H1 (cell line): ENCODE measurements around the gene SULT2B1. TPM values are rescaled to one million over a fixed set of nuclear protein-coding genes. Genes with fewer than 3 reads are reported as not detected.

Source experiments
- CREB1 ChIP-seq: IDR thresholded peaks from 2 replicates; pipeline ENCODE4 v1.6.1; 2012; ENCODE audit warnings: inconsistent platforms
- EGR1 ChIP-seq: IDR thresholded peaks from 2 replicates; pipeline ENCODE4 v1.6.1; 2011; ENCODE audit warnings: low read depth, low read length, borderline replicate concordance
- GTF2F1 ChIP-seq: IDR thresholded peaks from 2 replicates; pipeline ENCODE4 v1.6.1; 2012; ENCODE audit warnings: low read depth, low read length, improper control_type of control experiment, borderline replicate concordance
- POLR2A ChIP-seq, 2 experiments: IDR thresholded peaks; 1 replicate in 1 of 2; 2 replicates in 1 of 2; pipeline ENCODE4 v1.6.1; 2011; ENCODE audit warnings: low read depth in 2 of 2, low read length in 2 of 2, mild to moderate bottlenecking in 2 of 2; ENCODE audit errors: control extremely low read depth in 1 of 2
- SIN3A ChIP-seq, 2 experiments: IDR thresholded peaks in 1 of 2; conservative IDR thresholded peaks in 1 of 2; 2 replicates each; pipeline ENCODE4 v1.6.1; 2011 to 2012; ENCODE audit warnings: low read length in 2 of 2, improper control_type of control experiment in 1 of 2, low read depth in 1 of 2, mild to moderate bottlenecking in 1 of 2
- TCF12 ChIP-seq: IDR thresholded peaks from 2 replicates; pipeline ENCODE4 v1.6.1; 2011; ENCODE audit warnings: low read depth, mild to moderate bottlenecking, low read length
- polyA plus RNA-seq, 7 experiments: library from polyadenylated mRNA; depleted of rRNA in 3 of 7; stranded (reverse) in 5 of 7; unstranded in 2 of 7; fragments of >200 nt in 5 of 7; fragments of 200-250 nt in 2 of 7; gene quantifications; 1 replicate in 5 of 7; 2 replicates in 1 of 7; 4 replicates in 1 of 7; pipeline versions ENCODE4 v1.2.1 to v1.2.3, GENCODE V29; 2011 to 2013; ENCODE audit warnings: missing spikeins in 2 of 7, mixed read lengths in 2 of 7
- total RNA-seq: library from RNA; stranded (reverse); fragmentation: NEBNext Ultra II Directional; extraction: Animal tissue kit (Norgen Biotek cat#: 25700); gene quantifications from 2 replicates; pipeline ENCODE4 v1.2.1, GENCODE V29; 2021
- TF ChIP-seq, protein P1 (sequence below): fragments of 300-600 bp; sonication (generic); IDR thresholded peaks from 2 replicates; pipeline ENCODE4 v1.7.1; 2012; ENCODE audit warnings: low read length, moderate library complexity, mild to moderate bottlenecking, inconsistent platforms; ENCODE audit not compliant: insufficient replicate concordance
- TF ChIP-seq, protein P2 (sequence below), 3 experiments: IDR thresholded peaks; 1 replicate in 2 of 3; 2 replicates in 1 of 3; pipeline versions ENCODE4 v1.5.1 to v1.6.1; 2011; ENCODE audit warnings: low read length in 3 of 3, mild to moderate bottlenecking in 3 of 3, inconsistent platforms in 2 of 3, low read depth in 1 of 3, moderate library complexity in 1 of 3; ENCODE audit not compliant: insufficient read depth in 1 of 3; ENCODE audit errors: control extremely low read depth in 1 of 3

Gene SULT2B1
- total and polyA plus RNA-seq, 2 of the 8 experiments (the other 6 are each of a cell fraction or from before 2014, with no cell fraction given) = 1.5 to 2.6 TPM

DNA sequence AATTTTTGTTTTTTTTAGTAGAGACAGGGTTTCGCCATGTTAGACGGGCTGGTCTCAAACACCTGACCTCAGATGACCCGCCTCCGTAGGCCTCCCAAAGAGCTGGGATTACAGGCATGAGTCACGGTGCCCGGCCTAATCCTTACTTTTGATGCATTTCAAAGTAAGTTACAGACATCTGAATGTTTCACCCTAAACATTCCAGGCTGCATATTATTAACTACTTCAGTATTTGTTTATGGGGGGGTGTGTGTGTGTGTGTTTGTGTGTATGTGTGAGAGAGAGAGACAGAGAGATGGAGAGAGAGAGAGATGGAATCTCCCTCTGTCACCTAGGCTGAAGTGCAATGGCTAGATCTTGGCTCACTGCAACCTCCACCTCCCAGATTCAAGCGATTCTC, 13.1 kb downstream of the SULT2B1 start (continued):
- TF ChIP-seq, protein P1, sequence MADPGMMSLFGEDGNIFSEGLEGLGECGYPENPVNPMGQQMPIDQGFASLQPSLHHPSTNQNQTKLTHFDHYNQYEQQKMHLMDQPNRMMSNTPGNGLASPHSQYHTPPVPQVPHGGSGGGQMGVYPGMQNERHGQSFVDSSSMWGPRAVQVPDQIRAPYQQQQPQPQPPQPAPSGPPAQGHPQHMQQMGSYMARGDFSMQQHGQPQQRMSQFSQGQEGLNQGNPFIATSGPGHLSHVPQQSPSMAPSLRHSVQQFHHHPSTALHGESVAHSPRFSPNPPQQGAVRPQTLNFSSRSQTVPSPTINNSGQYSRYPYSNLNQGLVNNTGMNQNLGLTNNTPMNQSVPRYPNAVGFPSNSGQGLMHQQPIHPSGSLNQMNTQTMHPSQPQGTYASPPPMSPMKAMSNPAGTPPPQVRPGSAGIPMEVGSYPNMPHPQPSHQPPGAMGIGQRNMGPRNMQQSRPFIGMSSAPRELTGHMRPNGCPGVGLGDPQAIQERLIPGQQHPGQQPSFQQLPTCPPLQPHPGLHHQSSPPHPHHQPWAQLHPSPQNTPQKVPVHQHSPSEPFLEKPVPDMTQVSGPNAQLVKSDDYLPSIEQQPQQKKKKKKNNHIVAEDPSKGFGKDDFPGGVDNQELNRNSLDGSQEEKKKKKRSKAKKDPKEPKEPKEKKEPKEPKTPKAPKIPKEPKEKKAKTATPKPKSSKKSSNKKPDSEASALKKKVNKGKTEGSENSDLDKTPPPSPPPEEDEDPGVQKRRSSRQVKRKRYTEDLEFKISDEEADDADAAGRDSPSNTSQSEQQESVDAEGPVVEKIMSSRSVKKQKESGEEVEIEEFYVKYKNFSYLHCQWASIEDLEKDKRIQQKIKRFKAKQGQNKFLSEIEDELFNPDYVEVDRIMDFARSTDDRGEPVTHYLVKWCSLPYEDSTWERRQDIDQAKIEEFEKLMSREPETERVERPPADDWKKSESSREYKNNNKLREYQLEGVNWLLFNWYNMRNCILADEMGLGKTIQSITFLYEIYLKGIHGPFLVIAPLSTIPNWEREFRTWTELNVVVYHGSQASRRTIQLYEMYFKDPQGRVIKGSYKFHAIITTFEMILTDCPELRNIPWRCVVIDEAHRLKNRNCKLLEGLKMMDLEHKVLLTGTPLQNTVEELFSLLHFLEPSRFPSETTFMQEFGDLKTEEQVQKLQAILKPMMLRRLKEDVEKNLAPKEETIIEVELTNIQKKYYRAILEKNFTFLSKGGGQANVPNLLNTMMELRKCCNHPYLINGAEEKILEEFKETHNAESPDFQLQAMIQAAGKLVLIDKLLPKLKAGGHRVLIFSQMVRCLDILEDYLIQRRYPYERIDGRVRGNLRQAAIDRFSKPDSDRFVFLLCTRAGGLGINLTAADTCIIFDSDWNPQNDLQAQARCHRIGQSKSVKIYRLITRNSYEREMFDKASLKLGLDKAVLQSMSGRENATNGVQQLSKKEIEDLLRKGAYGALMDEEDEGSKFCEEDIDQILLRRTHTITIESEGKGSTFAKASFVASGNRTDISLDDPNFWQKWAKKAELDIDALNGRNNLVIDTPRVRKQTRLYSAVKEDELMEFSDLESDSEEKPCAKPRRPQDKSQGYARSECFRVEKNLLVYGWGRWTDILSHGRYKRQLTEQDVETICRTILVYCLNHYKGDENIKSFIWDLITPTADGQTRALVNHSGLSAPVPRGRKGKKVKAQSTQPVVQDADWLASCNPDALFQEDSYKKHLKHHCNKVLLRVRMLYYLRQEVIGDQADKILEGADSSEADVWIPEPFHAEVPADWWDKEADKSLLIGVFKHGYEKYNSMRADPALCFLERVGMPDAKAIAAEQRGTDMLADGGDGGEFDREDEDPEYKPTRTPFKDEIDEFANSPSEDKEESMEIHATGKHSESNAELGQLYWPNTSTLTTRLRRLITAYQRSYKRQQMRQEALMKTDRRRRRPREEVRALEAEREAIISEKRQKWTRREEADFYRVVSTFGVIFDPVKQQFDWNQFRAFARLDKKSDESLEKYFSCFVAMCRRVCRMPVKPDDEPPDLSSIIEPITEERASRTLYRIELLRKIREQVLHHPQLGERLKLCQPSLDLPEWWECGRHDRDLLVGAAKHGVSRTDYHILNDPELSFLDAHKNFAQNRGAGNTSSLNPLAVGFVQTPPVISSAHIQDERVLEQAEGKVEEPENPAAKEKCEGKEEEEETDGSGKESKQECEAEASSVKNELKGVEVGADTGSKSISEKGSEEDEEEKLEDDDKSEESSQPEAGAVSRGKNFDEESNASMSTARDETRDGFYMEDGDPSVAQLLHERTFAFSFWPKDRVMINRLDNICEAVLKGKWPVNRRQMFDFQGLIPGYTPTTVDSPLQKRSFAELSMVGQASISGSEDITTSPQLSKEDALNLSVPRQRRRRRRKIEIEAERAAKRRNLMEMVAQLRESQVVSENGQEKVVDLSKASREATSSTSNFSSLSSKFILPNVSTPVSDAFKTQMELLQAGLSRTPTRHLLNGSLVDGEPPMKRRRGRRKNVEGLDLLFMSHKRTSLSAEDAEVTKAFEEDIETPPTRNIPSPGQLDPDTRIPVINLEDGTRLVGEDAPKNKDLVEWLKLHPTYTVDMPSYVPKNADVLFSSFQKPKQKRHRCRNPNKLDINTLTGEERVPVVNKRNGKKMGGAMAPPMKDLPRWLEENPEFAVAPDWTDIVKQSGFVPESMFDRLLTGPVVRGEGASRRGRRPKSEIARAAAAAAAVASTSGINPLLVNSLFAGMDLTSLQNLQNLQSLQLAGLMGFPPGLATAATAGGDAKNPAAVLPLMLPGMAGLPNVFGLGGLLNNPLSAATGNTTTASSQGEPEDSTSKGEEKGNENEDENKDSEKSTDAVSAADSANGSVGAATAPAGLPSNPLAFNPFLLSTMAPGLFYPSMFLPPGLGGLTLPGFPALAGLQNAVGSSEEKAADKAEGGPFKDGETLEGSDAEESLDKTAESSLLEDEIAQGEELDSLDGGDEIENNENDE = no peak
- TF ChIP-seq, protein P2, sequence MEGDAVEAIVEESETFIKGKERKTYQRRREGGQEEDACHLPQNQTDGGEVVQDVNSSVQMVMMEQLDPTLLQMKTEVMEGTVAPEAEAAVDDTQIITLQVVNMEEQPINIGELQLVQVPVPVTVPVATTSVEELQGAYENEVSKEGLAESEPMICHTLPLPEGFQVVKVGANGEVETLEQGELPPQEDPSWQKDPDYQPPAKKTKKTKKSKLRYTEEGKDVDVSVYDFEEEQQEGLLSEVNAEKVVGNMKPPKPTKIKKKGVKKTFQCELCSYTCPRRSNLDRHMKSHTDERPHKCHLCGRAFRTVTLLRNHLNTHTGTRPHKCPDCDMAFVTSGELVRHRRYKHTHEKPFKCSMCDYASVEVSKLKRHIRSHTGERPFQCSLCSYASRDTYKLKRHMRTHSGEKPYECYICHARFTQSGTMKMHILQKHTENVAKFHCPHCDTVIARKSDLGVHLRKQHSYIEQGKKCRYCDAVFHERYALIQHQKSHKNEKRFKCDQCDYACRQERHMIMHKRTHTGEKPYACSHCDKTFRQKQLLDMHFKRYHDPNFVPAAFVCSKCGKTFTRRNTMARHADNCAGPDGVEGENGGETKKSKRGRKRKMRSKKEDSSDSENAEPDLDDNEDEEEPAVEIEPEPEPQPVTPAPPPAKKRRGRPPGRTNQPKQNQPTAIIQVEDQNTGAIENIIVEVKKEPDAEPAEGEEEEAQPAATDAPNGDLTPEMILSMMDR (IDR thresholded peaks at IDR 0.05; ENCODE audit: control extremely low read depth in 1 of 3, insufficient read depth in 1 of 3, low read depth in 1 of 3, low read length in 3 of 3) = no peak
- TF ChIP-seq TCF12 (no peak), EGR1 (no peak), POLR2A (IDR thresholded peaks at IDR 0.05; ENCODE audit: control extremely low read depth in 1 of 2, low read depth in 2 of 2, low read length in 2 of 2) (no peak), GTF2F1 (no peak), SIN3A (conservative IDR thresholded peaks at IDR 0.05 in 1 of 2, IDR thresholded peaks at IDR 0.05 in 1 of 2; ENCODE audit: low read depth in 1 of 2, low read length in 2 of 2) (no peak), CREB1 (no peak)
